Colonic mucosa (tissue), 4 donors: ENCODE results near the gene PTK7. TPM values are rescaled to one million over a fixed set of nuclear protein-coding genes. Genes with fewer than 3 reads are reported as not detected.

ENCODE experiments used
- DNase-seq: peaks from one replicate; pipeline ENCODE4 v3.0.0-alpha.2; 2020
- H3K27ac ChIP-seq: fragments of 200-600 bp; one replicate; pipeline ENCODE4 v1.8.0; 2021
- H3K27me3 ChIP-seq: fragments of 200-600 bp; one replicate; pipeline ENCODE4 v1.8.0; 2021
- H3K36me3 ChIP-seq: fragments of 200-600 bp; one replicate; pipeline ENCODE4 v1.8.0; 2021
- H3K4me1 ChIP-seq: fragments of 200-600 bp; one replicate; pipeline ENCODE4 v1.8.0; 2021; ENCODE audit warnings: mild to moderate bottlenecking
- H3K4me3 ChIP-seq: fragments of 200-600 bp; one replicate; pipeline ENCODE4 v1.8.0; 2021
- H3K9ac ChIP-seq, 2 donors: one replicate each; pipeline ENCODE4 v1.7.0; 2013; ENCODE audit warnings: control low read depth in 2 of 2, low read depth in 2 of 2, low read length in 2 of 2
- H3K9me3 ChIP-seq: fragments of 200-600 bp; one replicate; pipeline ENCODE4 v1.8.0; 2021
- intact Hi-C: fragments of 100-400 bp; cut with DNase I; formaldehyde crosslinking; loops from one replicate; pipeline ENCODE4 v1.14.1; 2022
- total RNA-seq, 2 donors: library from RNA; stranded (reverse); fragmentation: NEBNext Ultra II Directional in 1 of 2; extraction: Animal tissue kit (Norgen Biotek cat#: 25700) in 1 of 2; gene quantifications; one replicate each; pipeline ENCODE4 v1.2.1, GENCODE V29; 2021
- TF ChIP-seq, protein P1 (sequence below): fragments of 200-600 bp; IDR thresholded peaks from one replicate; pipeline ENCODE4 v1.8.0; 2022; ENCODE audit warnings: antibody characterized with exemption, mild to moderate bottlenecking
- donor health status: healthy.
- donor health status: DM: no; HTN: no; CAD: no.
- donor health status: DM: no; HTN: no; CAD: no.

The PTK7 gene
- total RNA-seq, 2 donors from 2014 or later: 15.1 to 15.9 TPM

DNA sequence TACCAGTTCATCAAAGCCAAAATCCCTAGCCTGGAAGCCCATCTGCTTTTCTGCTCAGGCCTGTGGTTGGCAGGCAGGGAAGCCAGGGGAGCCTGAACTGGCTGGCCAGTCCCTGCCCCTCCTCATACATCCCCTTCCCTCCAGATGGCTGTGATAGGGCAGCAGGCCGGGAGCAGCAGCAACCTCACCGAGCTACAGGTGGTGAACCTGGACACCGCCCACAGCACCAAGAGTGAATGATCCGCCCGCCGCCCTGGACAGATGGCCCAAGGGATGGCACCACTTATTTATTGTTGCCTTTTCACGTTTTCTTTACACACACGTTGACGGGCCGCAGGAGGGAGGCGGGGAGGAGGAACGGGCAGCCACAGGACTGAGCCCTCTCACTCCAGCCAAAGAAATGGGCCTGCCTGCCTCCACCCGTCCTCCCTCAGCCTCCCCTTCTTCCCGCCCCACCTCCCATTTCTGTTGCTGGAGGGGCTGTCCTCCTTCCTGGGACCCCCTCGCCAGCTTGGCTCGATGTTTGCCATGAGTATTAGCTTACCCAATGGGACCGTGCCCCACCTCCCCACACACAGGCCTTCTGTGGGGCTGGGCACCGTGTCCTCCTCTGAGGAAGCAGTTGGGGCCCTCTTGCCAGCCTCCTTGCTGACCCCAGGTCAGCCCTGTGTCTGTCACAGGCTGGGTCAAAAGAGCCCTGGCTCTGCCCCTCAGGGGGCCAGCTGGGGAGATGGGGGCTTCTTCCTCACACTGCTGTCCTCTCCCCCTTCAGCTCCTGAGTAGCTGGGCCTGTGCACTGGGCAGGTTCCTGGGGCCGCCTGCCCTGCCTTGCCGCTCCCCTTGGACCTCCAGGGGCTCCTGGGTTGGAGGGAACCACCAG lies 103.1 kb downstream of the PTK7 start:
- peaks cover 12% of the 10 kb centered on the region for H3K4me1 ChIP-seq
- intact Hi-C loops: no loop called here

DNA sequence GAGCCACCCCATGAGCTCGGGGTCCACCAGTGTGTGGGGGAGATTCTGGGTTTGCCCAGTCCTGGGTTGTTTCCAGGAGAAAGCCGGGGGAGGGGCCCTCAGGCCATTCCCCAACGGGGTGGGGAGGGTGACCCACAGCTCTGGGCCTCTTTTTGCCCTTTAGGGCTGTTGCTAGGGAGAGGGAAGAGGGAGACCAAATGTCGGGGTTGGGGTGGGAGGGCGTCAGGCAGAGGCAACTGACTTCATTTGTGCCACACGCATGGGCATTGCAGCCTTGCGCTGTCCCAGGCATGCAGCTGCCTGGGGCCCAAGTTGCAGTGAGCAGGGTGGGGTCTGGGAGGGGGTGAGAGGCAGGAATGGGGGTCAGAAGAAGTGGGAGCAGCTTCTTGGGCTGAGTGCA lies 103.9 kb downstream of the PTK7 start:
- H3K27ac ChIP-seq: no peak overlapping the region
- DNase-seq: no peak
- TF ChIP-seq, protein P1, sequence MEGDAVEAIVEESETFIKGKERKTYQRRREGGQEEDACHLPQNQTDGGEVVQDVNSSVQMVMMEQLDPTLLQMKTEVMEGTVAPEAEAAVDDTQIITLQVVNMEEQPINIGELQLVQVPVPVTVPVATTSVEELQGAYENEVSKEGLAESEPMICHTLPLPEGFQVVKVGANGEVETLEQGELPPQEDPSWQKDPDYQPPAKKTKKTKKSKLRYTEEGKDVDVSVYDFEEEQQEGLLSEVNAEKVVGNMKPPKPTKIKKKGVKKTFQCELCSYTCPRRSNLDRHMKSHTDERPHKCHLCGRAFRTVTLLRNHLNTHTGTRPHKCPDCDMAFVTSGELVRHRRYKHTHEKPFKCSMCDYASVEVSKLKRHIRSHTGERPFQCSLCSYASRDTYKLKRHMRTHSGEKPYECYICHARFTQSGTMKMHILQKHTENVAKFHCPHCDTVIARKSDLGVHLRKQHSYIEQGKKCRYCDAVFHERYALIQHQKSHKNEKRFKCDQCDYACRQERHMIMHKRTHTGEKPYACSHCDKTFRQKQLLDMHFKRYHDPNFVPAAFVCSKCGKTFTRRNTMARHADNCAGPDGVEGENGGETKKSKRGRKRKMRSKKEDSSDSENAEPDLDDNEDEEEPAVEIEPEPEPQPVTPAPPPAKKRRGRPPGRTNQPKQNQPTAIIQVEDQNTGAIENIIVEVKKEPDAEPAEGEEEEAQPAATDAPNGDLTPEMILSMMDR: no peak
- H3K27me3 ChIP-seq: no peaks in the 10 kb centered on the region
- no peak overlapping the region for H3K9ac ChIP-seq
- intact Hi-C loops: no loop called here
- no peak overlapping the region for H3K4me3 ChIP-seq
- H3K36me3 ChIP-seq: peaks cover 17% of the 10 kb centered on the region
- peaks cover 9% of the 10 kb centered on the region for H3K4me1 ChIP-seq
- no peaks in the 10 kb centered on the region for H3K9me3 ChIP-seq

More for the DNA sequence above, 103.1 kb downstream of the PTK7 start:
- H3K9me3 ChIP-seq: no peaks in the 10 kb centered on the region
- no peak overlapping the region for H3K4me3 ChIP-seq
- H3K9ac ChIP-seq: no peak overlapping the region
- H3K27ac ChIP-seq: no peak overlapping the region
- no peak for DNase-seq
- no peaks in the 10 kb centered on the region for H3K27me3 ChIP-seq
- H3K36me3 ChIP-seq: peaks cover 17% of the 10 kb centered on the region
- TF ChIP-seq, protein P1: no peak

DNA sequence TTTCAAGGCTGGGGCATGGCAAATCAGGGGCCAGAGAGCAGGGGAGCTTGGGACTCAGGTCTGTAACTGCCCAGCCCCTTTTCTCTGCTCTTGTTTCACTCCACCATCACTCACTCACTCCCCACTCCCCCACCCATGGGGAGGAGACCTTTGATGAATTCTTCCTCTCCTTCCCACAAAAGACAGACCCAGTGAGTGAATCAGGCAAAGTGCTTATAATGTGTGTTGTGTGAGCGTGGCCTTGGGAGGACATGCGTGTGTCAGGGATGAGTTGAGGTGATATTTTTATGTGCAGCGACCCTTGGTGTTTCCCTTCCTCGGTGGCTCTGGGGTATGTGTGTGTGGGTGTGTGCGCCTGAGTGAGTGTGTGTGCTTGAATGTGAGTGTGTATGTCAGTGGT lies 104.9 kb downstream of the PTK7 start:
- no peaks in the 10 kb centered on the region for H3K27me3 ChIP-seq
- H3K36me3 ChIP-seq: peaks cover 13% of the 10 kb centered on the region
- peaks cover 3% of the 10 kb centered on the region for H3K4me1 ChIP-seq
- intact Hi-C loops: no loop called here
- TF ChIP-seq, protein P1: no peak
- no peaks in the 10 kb centered on the region for H3K9me3 ChIP-seq
- no peak overlapping the region for H3K4me3 ChIP-seq
- no peak overlapping the region for H3K9ac ChIP-seq
- no peak overlapping the region for H3K27ac ChIP-seq
- DNase-seq: no peak

DNA sequence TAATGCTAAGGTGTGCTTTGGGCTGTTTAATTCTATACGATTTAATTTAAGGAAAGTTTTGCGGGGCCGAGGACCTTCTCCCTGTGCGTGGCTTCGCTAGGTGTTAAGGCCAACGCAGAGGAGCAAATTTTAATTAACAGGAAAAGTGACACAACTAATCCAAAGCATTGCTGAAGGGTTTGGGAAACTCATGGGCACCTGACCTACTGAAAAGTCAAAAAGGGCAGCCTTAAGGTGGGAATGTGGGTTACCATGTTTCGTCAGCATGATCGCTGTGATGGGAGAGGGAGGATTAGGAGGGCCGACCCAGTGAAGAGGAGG lies 105.5 kb downstream of the PTK7 start:
- intact Hi-C loops: no loop called here
- Histone ChIP-seq H3K9me3 (no peaks in the 10 kb centered on the region), H3K27ac (peak overlapping the region; percentile 31), H3K9ac (peak overlapping the region; percentile 79 to 84), H3K27me3 (no peaks in the 10 kb centered on the region), H3K4me3 (peak overlapping the region; percentile 57), H3K36me3 (peaks cover 13% of the 10 kb centered on the region), H3K4me1 (no peaks in the 10 kb centered on the region)
- DNase-seq: no peak
- TF ChIP-seq, protein P1: no peak

DNA sequence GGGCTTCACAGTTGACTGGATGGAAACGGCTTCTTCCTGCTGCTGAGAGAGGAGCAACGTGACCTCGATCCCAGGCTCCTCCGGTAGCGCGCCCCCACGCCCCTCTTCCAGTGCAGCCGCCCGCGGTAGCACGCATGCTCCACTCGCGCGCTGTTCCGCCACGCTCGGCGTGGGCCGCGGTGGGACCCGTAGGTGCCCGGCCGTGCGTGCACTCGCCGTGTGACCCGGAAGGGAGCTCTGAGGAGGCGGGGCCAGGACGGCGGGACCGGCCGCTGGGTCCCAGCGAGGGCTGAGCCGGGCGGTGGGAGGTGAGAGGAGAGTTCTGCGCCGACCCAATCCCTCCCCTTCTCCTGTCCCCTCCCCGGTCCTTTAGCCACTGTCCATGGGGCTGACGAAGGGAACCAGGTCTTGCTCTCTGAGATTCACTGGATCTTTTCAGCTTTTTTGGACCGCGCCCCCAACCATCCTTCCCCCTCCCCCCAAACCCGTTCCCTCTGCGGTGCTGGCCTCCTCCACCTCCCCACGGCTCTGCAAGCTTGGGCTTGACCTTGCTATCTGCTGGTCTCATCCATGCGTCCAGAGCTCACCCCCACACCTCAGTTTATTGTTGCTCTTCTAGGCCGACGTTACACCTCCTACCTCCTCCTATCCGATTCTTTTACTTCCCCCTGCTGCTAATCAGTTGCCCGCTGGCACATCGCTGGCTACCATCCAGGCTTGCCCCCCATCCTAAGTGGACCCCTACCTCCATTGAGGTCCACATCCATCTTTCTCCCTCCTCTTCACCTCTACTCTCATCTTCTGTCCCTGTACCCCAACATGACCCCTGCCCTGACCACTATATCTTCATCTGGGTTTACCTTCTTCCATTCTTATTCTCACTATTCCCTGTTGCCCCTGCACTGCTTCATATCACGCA lies 106.1 kb downstream of the PTK7 start, which contains the start of gene CUL9:
TSS of gene CUL9 (plus strand) at position 255 of the 919 bp plus-strand sequence. CDS start 2,115 bp downstream, outside the sequence.
- H3K4me3 ChIP-seq: peak within 1 kb of the TSS; percentile 57
- H3K9ac ChIP-seq: peak within 1 kb of the TSS; percentile 79 to 84
- intact Hi-C loops: no loop called here
- H3K4me1 ChIP-seq: no peaks in the 10 kb centered on the region
- H3K27ac ChIP-seq: peak within 1 kb of the TSS; percentile 31
- H3K27me3 ChIP-seq: no peaks in the 10 kb centered on the region
- TF ChIP-seq, protein P1: no peak
- H3K36me3 ChIP-seq: peaks cover 13% of the 10 kb centered on the region
- H3K9me3 ChIP-seq: no peaks in the 10 kb centered on the region
- DNase-seq: peak; percentile 87
